ENCODE measurements around the gene SORBS1. TPM values are rescaled to one million over a fixed set of nuclear protein-coding genes. Genes with fewer than 3 reads are reported as not detected.

SORBS1 gene
- total RNA-seq, 1 donor from 2014 or later = 426 TPM

DNA sequence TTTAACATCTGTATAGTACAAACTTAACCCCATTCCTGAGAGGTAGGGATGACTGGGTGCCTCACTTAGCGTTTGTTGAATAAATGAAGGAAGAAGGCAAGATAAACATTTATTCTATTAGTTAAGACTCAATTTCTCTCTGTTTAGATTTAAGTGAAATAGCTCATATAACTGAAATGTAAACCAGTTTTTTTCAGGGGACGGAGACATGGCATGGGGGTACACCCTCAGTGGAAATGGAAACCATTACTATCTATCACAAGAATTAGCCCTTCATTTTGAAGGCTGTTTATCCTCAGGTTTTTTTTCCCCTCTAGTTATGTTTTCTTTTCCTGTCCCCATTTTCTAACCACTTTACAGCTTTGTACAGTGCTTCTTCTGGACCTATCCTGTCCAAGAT lies 234.8 kb downstream of the SORBS1 start:
- DNase-seq (ENCODE audit: low spot score) = no peak

DNA sequence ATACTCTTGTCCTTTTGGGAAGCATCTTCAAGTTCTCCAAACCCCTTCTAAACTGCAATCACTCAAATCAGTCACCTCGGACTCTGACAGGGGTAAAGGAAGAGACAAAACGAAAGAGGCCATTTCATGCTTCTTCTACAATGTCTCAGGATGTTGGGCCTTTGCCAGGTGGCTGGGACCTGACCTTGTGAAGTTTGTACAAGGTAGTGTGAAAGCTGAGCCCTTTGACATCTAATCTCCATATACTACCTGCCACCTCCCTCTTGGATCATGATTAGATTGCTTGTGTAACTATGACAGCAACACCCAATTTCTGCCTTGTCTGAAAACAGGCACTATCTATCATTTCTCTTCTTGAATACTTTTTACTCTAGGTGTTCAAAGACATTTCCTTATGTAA lies 235.3 kb downstream of the SORBS1 start:
- no peak for DNase-seq (ENCODE audit: low spot score)

DNA sequence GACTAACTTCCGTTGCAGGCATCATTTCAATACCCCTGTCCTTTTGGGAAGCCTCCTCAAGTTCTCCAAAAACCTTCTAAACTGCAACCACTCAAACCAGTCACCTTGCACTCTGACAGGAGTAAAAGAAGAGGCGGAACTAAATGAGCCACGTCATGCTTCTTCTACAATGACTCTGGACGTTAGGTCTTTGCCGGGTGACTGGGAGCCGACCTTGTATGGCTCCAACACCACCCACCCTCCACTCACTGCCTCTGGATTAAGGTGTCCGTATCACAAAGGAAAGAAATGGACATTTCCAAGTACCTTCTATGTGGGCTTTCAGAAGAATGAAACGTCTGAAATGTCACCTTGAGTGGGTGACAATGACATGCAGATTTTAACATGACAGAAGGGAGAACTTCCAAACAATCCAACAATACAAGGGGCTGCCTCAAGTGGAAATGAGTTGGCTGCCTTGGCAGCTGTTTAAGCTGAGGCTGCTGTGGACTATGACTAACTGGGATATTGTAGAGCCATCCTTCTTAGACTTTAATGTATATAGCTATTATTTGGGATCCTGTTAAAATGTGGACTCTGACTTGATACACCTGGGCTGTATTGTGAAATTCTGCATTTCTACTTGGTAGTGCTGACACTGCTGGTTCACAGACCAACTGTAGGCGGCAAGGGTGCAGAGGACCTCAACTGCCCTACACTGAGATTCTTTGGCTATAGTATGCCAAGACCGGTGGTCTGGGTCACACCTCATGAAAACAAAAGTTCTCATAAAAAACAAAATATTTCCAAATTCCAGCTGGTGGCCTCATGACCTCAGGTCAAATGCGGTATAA lies 236.5 kb downstream of the SORBS1 start:
- no peak for DNase-seq (ENCODE audit: low spot score)

DNA sequence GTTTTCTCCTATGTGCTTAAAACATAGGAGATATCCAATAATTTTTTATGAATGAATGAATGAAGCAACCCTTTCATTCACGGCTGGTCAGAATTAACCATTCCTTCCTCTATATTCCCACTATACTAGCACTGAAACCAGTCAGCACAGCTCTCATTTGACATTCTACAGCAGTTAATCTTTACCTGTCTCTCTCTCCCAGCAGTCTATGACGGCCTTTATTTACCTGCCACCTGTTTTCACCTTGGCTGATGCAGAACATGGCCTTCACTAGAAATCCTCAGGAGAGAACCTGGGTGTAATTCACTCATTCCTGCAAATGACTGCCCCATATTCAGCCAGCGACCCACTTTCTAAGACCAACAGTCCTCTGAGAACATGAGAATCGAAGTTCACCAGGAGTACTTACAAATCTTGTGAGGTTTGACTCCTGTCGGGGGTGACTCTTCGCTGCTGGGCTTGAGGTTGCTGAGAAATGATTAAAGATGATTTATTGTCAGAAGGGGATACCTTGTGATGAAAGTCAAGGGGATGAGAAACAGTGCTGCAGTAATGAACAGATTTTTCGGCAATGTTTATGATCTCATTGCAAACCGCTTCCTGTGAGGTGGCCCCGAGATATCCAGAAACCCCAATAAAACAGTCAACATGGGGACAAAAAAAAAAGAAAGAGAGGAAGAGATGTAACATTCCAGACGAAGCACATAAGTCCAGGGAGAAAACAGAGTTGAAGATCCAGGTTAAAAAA lies 239.4 kb downstream of the SORBS1 start:
- no peak for DNase-seq (ENCODE audit: low spot score)

DNA sequence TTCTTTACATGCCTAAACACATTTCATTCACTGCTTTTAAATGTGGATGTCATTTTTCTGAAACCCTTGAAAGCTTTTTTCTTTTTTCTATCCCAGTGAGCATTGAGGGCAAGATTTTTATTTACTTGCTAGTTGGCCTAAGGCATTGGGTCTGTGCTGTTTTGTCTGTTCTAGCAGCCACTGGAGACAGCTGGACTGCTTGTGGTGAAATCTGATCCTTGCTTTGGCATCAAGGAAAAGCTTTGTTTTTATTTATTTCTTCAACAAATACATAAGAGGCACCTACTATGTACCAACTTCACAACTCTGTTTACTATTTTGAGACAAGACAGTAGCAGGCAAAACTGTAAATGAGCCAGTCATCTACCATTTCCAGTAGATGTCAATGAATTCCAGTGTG lies 241.9 kb downstream of the SORBS1 start:
- peak; percentile 17 for DNase-seq (ENCODE audit: low spot score)

GRCh38 chr10:95315509-95315908 lies 245.7 kb downstream of the SORBS1 start:
- peak; percentile 57 for DNase-seq (ENCODE audit: low spot score)

DNA sequence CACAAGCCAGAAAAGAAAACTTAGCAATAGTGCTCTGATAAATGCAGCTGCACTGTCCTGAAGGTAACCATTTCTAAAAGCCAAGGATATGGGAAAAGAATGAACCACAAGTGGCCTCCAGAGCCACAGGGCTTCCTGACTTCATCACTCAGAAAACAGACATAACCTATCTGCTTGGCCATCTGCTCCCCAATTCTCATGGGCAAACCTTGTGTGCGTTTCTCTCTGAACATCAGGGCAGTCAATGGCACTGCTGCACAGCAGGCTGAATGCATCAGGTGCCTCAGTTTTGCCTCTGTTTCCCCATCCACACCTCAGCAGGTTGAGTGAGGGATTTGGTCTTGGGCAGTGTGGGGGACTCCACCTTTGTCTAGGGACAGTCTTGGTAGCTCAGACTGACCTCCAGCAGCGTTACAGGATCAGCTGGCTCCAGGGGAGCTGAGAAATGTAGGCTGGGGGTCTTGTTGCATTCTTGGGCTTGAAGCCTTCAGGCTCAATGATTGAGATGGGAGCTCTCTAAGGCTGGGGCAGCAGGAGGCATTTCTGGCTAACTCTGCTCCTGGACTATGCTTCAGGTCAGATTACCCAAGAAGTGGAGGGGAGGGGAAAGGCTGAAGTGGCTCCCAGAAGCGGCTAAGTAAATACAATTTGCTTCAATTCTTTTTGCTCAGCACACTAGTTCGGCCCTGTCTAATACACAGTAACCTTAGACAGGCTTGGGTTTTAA lies 246.8 kb downstream of the SORBS1 start:
- DNase-seq (ENCODE audit: low spot score) = no peak

- DNase-seq (ENCODE audit: low spot score) = no peak
Measured at GRCh38 chr10:95312986-95313495, 248.1 kb downstream of the SORBS1 start.

DNA sequence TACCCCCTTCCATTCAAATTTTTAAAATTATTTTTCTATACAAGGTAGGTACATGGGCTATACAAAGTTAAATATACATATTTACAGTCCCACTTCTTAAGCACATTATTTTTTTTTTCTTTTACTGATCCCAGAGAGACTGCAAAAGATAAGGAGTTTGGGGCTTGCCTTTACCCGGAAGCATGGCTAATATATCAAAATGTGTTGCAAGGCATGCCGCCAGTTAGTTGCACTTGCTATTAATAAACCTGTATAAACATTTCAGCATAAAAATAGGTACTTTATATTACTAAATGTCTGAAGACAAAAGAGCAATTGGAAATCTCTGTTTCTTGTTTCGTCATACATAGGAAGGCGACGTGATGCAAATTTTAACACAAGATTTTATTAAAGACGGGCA lies 248.9 kb downstream of the SORBS1 start:
- DNase-seq (ENCODE audit: low spot score) = no peak

- no peak for DNase-seq (ENCODE audit: low spot score)
Measured at GRCh38 chr10:95309958-95310357, 251.2 kb downstream of the SORBS1 start.

DNA sequence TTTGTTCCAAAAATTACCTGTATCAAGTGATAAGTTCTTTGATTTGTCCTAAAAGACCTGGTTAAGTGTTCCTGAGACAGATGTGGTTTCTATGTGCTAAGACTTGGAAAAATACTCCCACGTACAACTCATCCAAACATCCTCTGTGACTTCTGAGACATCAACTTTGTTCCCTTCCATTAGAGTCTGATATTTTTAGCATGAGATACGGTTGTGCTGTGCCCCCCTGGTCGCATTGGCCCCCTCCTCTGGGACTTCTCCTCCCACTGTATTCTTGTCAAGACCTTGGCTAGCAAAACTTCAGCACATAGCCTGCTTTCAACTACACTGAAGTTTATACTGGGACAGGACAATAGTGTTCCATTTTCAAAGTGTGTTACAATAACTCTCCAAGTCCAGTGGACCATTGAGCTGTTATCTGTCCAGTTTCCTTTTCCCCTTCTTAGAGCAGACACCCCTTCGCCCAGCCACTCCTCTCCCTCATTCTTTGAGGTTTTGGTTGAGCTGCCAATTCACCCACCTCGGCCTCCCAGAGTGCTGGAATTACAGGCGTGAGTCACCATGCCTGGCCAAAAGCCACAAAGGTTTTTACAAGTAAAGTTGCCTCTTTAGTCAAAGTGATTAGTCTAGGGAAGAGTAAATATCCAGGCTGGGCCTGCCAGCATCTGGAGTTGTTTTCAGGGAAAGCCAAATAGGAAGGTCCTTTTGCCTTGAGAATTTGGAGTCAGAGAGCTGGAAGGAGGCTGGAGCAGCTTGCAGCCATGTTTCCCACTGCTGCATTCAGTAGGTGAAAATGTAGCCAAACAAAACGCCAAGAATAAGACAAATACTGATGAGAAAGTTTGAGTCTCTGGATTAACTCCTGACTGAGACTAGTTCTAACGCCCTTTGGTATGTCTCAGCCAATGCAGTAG lies 252.5 kb downstream of the SORBS1 start:
- DNase-seq (ENCODE audit: low spot score) = peak; percentile 69

GRCh38 chr10:95306851-95307250 lies 254.3 kb downstream of the SORBS1 start:
- no peak for DNase-seq (ENCODE audit: low spot score)

DNA sequence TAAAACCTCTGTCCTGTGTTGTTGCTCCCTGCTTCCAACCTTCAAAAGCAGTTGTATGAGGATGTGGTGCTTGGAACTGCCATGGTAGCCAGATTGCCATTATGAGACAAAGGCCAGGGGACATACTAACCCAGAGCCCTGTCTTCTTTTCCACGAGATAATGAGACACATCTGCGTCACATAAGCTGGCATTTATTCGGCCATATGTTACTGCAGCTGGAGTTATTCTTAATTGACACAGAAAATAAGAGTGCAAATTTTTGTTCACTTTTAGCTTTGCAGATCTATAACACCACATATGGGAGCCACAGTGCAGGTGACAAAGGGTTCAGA lies 254.9 kb downstream of the SORBS1 start:
- DNase-seq (ENCODE audit: low spot score) = no peak

GRCh38 chr10:95305606-95306317 lies 255.4 kb downstream of the SORBS1 start:
- DNase-seq (ENCODE audit: low spot score) = no peak

DNA sequence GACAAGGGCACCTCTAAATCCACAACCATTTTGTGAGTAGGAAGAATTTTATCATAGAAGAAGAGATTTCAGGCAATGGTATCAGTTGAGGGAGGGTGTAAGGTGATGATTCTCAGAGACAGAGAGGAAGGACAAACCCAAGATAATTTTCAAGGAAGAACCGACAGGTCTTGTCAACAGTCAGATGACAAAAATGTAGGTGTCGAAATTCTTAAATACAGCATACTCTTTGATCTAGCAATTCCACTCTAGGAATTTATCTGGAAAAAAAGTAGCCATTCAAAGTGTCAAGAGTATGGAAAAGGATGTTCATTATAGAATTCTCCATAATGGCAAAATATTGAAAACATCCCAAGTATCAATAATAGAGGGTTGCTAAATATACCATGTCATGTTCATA lies 256.2 kb downstream of the SORBS1 start:
- DNase-seq (ENCODE audit: low spot score) = no peak

- no peak for DNase-seq (ENCODE audit: low spot score)
Measured at GRCh38 chr10:95304463-95304862, 256.7 kb downstream of the SORBS1 start.

DNA sequence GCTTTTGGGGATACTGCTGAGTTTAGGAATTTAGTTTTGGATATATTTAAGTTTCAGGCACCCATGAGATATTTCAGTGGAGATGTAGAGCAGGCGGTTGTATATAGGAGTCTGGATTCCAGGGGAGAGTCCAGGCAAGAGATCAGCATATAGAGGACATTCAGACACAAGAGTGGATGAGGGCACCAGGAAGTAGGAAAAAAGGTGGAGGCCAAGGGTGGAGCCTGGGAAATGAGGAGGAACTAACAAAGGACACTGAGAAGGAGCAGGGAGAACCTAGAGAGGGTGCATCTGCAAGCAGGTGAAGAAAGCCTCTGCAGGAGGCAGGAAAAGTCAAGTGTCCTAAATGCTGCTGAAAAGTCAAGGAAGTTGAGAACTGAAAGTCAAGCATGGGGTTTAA lies 257.2 kb downstream of the SORBS1 start:
- no peak for DNase-seq (ENCODE audit: low spot score)

DNA sequence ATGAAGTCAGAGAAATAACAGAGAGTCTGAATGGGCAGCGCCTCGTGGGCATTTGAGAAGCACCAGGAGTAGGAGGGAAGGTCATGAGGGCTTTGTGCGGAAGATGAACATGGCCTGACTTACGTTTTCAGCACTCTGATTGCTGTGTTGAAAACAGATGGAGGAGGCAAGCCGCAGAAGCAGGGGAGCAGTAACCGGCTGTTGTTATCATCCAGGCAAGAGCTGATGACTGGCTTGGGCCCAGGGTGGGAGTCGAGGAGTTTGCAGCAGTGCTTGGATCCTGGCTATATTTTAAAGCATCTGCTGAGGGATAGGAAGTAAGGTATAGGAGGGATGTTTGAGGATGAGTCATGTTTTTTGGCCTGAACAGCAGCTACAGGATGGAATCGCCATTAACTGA lies 257.6 kb downstream of the SORBS1 start:
- peak; percentile 72 for DNase-seq (ENCODE audit: low spot score)

- DNase-seq (ENCODE audit: low spot score) = no peak
Measured at GRCh38 chr10:95300022-95300539, 261.1 kb downstream of the SORBS1 start.

DNA sequence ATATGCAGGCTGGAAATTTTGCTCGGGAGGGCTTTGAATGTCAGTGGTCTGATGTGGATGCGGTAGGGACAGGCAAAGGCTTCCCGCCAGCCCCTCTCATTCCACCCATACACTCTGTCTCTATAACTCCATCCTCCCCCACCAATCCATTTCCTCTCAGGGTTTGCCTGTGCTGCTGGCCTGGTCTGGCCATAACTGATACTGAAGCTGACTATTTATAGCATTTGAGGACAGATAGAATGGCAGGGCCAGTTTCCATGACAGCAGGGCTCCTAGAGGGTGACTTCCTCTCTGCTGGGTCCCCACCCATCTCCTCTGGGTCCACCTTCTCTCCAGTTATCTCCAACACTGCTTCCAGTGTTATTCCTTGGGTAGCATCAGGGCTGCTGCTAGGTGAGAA lies 263.8 kb downstream of the SORBS1 start:
- DNase-seq (ENCODE audit: low spot score) = no peak
